Esophagus squamous epithelium (tissue), 5 donors: ENCODE results near the gene COL4A1. TPM values are rescaled to one million over a fixed set of nuclear protein-coding genes. Genes with fewer than 3 reads are reported as not detected.

Source experiments
- DNase-seq: peaks from one replicate; lab custom pipeline; 2025; lab: John Stamatoyannopoulos, UW
- H3K27ac ChIP-seq, 4 donors: fragments of 200-600 bp; sonication (generic); one replicate each; pipeline ENCODE4 v1.5.1; 2016 to 2019; ENCODE audit warnings: mild to moderate bottlenecking in 1 of 4
- H3K27me3 ChIP-seq, 4 donors: fragments of 200-600 bp; sonication (generic); 1 replicate in 3 of 4; 2 replicates in 1 of 4; pipeline versions ENCODE4 v1.5.1 to v1.6.0; 2017 to 2021; ENCODE audit warnings: antibody characterized with exemption in 1 of 4
- H3K36me3 ChIP-seq, 3 donors: fragments of 200-600 bp; sonication (generic); one replicate each; pipeline ENCODE4 v1.5.1; 2016 to 2019
- H3K4me1 ChIP-seq, 3 donors: fragments of 200-600 bp; sonication (generic); one replicate each; pipeline ENCODE4 v1.5.1; 2017 to 2019
- H3K4me3 ChIP-seq, 4 donors: fragments of 200-600 bp; sonication (generic); 1 replicate in 3 of 4; 2 replicates in 1 of 4; pipeline ENCODE4 v1.5.1; 2016 to 2019; ENCODE audit warnings: mild to moderate bottlenecking in 2 of 4, moderate library complexity in 1 of 4
- H3K9me3 ChIP-seq, 3 donors: fragments of 200-600 bp; sonication (generic); one replicate each; pipeline ENCODE4 v1.5.1; 2016 to 2019
- POLR2A ChIP-seq, 4 donors: fragments of 450-650 bp; IDR thresholded peaks; one replicate each; pipeline ENCODE4 v1.6.1; 2017; ENCODE audit warnings: antibody characterized with exemption in 4 of 4, mild to moderate bottlenecking in 4 of 4, moderate library complexity in 3 of 4
- WGBS, 2 donors: methylation state at CpG; one replicate each; pipeline ENCODE4 v1.1.5; 2018; 5-methylcytosine and 5-hydroxymethylcytosine counted together
- intact Hi-C: fragments of 100-400 bp; cut with DNase I; formaldehyde crosslinking; loops from one replicate; pipeline ENCODE4 v1.15.0; 2022
- total RNA-seq, 4 donors: library from RNA; depleted of rRNA; stranded (reverse); fragments of >200 nt; gene quantifications; one replicate each; pipeline ENCODE4 v1.1.0, GENCODE V29; 2016
- TF ChIP-seq, protein P1 (sequence below), 6 experiments: fragments of 450-650 bp in 4 of 6; fragments of 200-600 bp in 2 of 6; sonication (generic) in 2 of 6; IDR thresholded peaks; one replicate each; pipeline ENCODE4 v1.5.1; 2016 to 2019; ENCODE audit warnings: antibody characterized with exemption in 6 of 6, mild to moderate bottlenecking in 4 of 6, moderate library complexity in 4 of 6
- donor health status: DM: yes; HTN: yes; CAD: no.

COL4A1 gene
- total RNA-seq, 4 donors from 2014 or later = 8.9 to 97.1 (median 40.2) TPM

DNA sequence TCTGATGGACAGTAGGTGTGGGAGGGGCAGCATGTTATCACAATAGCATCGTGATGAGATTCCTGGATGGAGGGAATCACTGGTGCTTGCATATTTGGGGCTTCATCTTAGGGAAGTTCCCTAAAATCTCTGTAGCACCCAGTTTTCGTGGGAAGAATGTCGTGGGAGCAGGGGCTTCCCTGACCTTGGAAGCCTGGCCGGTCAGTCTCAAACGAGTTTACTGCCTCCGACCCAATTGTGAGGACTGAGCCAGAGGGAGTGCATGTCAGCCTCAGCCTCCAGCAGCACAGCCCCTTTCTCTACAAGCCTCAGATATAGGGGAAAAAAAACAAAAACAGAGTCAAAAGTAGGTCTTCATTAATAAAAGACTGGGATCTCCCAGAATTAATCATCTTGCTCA lies 32.3 kb upstream of the COL4A1 start:
- Histone ChIP-seq H3K9me3 (no peaks in the 10 kb centered on the region), H3K36me3 (no peaks in the 10 kb centered on the region), H3K27me3 (peaks cover 0 to 22% (median 0%) of the 10 kb centered on the region in 4 donors), H3K4me3 (no peak overlapping the region), H3K27ac (peak overlapping the region; percentile 74 to 90 (median 88)), H3K4me1 (peaks cover 0 to 87% (median 27%) of the 10 kb centered on the region in 3 donors)
- TF ChIP-seq, protein P1, sequence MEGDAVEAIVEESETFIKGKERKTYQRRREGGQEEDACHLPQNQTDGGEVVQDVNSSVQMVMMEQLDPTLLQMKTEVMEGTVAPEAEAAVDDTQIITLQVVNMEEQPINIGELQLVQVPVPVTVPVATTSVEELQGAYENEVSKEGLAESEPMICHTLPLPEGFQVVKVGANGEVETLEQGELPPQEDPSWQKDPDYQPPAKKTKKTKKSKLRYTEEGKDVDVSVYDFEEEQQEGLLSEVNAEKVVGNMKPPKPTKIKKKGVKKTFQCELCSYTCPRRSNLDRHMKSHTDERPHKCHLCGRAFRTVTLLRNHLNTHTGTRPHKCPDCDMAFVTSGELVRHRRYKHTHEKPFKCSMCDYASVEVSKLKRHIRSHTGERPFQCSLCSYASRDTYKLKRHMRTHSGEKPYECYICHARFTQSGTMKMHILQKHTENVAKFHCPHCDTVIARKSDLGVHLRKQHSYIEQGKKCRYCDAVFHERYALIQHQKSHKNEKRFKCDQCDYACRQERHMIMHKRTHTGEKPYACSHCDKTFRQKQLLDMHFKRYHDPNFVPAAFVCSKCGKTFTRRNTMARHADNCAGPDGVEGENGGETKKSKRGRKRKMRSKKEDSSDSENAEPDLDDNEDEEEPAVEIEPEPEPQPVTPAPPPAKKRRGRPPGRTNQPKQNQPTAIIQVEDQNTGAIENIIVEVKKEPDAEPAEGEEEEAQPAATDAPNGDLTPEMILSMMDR (IDR thresholded peaks at IDR 0.05) = no peak
- TF ChIP-seq POLR2A (IDR thresholded peaks at IDR 0.05) = no peak
- no peak for DNase-seq
- intact Hi-C loops = no loop called here
- WGBS, 2 donors = 52 to 89% methylated on average over 6 of the region's 6 CpGs

DNA sequence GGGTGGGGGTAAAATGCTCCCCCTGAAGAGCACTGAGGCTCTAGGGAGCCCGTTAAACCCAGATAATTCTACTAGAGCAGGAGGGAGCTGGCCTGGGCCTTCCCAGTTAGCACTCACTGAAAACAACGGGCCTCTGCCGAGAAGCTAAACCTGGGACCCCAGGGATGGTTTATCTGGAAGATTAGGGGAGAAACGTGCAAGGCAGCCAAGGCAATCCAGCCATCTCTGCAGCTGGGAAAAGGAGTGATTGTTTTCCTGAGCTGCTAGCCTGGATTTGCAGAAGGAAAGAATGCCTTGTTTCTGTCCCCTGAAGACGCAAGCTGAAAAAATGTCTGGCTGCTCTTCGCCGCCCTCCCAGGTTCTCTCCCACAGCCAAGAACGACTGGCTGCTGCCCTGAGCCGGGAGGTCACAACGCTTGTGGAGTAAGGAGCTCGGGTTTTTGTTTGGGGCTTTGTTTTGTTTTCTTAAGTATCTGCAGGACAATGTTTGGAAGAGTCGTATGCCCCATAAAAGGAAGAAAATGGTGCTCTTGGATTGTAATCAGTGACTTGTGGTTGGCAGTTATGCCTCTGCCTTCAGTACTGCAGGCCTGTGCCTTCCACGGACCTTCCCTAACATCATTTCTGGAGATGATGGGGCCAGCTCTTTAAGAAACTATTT lies 31.6 kb upstream of the COL4A1 start:
- peaks cover 0 to 22% (median 0%) of the 10 kb centered on the region in 4 donors for H3K27me3 ChIP-seq
- H3K4me3 ChIP-seq = no peak overlapping the region
- intact Hi-C loops = no loop called here
- no peaks in the 10 kb centered on the region for H3K9me3 ChIP-seq
- peak overlapping the region; percentile 60 to 90 (median 88) for H3K27ac ChIP-seq
- no peaks in the 10 kb centered on the region for H3K36me3 ChIP-seq
- no peak for DNase-seq
- TF ChIP-seq, protein P1 (IDR thresholded peaks at IDR 0.05) = no peak
- no peak for TF ChIP-seq POLR2A (IDR thresholded peaks at IDR 0.05)
- 44 to 59% methylated on average over 12 of the region's 13 CpGs for WGBS, 2 donors
- H3K4me1 ChIP-seq = peaks cover 0 to 89% (median 27%) of the 10 kb centered on the region in 3 donors

DNA sequence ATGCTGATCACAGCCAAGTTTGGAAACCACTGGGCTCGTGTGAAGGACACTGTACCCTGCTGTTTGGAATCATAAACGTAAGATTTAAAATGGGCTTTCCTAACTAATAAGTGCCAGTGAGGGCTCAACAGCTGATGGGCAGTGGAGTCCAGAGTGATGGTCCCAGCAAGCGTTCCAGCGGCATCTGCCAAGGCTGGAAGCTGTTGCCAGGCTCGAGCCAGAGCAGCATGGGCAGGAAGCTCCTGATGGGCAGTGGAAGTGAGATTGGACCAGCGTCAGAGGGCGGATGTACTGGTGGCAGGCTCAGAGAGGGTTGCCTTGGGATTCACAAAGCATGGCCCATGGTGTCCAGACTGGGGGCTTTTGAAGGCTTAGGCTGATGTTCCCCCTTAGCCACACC lies 30.3 kb upstream of the COL4A1 start:
- intact Hi-C loops = no loop called here
- H3K27ac ChIP-seq = peak overlapping the region; percentile 60 to 90 (median 88)
- peaks cover 0 to 11% (median 0%) of the 10 kb centered on the region in 4 donors for H3K27me3 ChIP-seq
- TF ChIP-seq POLR2A (IDR thresholded peaks at IDR 0.05) = no peak
- TF ChIP-seq, protein P1 (IDR thresholded peaks at IDR 0.05) = no peak
- H3K36me3 ChIP-seq = no peaks in the 10 kb centered on the region
- peaks cover 0 to 76% (median 21%) of the 10 kb centered on the region in 3 donors for H3K4me1 ChIP-seq
- H3K9me3 ChIP-seq = no peaks in the 10 kb centered on the region
- 69 to 79% methylated on average over 6 of the region's 7 CpGs for WGBS, 2 donors
- DNase-seq = no peak
- H3K4me3 ChIP-seq = no peak overlapping the region

- DNase-seq = no peak
- TF ChIP-seq, protein P1 (IDR thresholded peaks at IDR 0.05) = no peak
- no peak for TF ChIP-seq POLR2A (IDR thresholded peaks at IDR 0.05)
- intact Hi-C loops = no loop called here
- WGBS, 2 donors = 59 to 69% methylated on average over 4 to 5 of the region's 5 CpGs
- Histone ChIP-seq H3K36me3 (no peaks in the 10 kb centered on the region), H3K4me3 (no peak overlapping the region), H3K27ac (peak overlapping the region; percentile 60 to 90 (median 88)), H3K9me3 (no peaks in the 10 kb centered on the region), H3K27me3 (peaks cover 0 to 9% (median 0%) of the 10 kb centered on the region in 4 donors), H3K4me1 (peaks cover 0 to 70% (median 21%) of the 10 kb centered on the region in 3 donors)
Observed at GRCh38 chr13:110336681-110337080, 29.7 kb upstream of the COL4A1 start.

DNA sequence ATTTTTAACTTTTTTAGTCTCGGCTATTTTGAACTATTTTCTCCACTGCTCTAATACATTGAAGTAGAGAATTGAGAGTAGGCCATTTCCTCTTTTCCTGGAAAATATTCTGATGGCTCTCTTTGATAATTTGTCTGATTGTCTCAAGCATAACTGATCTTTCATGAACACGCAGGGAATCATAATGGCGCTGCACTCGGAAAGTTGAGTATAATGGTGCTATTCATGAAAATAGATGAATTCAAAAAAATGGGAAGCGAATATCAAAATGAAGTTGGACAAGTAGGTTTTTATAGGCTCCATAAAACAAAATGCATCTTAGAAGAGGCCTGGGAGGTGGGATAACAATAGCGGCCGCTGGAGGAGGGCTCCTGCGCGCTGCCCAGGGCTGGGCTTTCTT lies 29.2 kb upstream of the COL4A1 start:
- TF ChIP-seq, protein P1 (IDR thresholded peaks at IDR 0.05) = no peak
- TF ChIP-seq POLR2A (IDR thresholded peaks at IDR 0.05) = no peak
- no peak overlapping the region for H3K4me3 ChIP-seq
- peaks cover 0 to 8% (median 0%) of the 10 kb centered on the region in 4 donors for H3K27me3 ChIP-seq
- DNase-seq = no peak
- peak overlapping the region; percentile 60 to 90 (median 88) for H3K27ac ChIP-seq
- WGBS, 2 donors = 90 to 92% methylated on average over 9 of the region's 9 CpGs
- H3K9me3 ChIP-seq = no peaks in the 10 kb centered on the region
- peaks cover 0 to 64% (median 23%) of the 10 kb centered on the region in 3 donors for H3K4me1 ChIP-seq
- intact Hi-C loops = no loop called here
- H3K36me3 ChIP-seq = no peaks in the 10 kb centered on the region
